ENCODE data around the gene NCLN. TPM values are rescaled to one million over a fixed set of nuclear protein-coding genes. Genes with fewer than 3 reads are reported as not detected.

NCLN gene
- total and polyA plus RNA-seq, 9 of the 15 experiments (the other 6 are each of a cell fraction or from before 2014, with no cell fraction given), result 3.8 to 126 (median 39.6) TPM

GRCh38 chr19:3184847-3185460 lies 776 bp upstream of the NCLN start (continued):
- no peak for TF ChIP-seq CHCHD3 (CRISPR knock-in tag; IDR thresholded peaks at IDR 0.05)
- TF ChIP-seq NFE2 (IDR thresholded peaks at IDR 0.05; ENCODE audit: low read depth), result peak; percentile 83
- no peak for TF ChIP-seq ZNF830 (CRISPR knock-in tag; IDR thresholded peaks at IDR 0.05)
- TF ChIP-seq FOXJ2 (tag; IDR thresholded peaks at IDR 0.05), result peak; percentile 14; the same call in 1 of the 2 replicates
- no peak for TF ChIP-seq FUS (optimal IDR thresholded peaks at IDR 0.05; ENCODE audit: low read depth, low read length)
- TF ChIP-seq NONO (IDR thresholded peaks at IDR 0.05; ENCODE audit: low read depth in 2 of 2, low read length in 1 of 2), result no peak
- TF ChIP-seq, protein P1, sequence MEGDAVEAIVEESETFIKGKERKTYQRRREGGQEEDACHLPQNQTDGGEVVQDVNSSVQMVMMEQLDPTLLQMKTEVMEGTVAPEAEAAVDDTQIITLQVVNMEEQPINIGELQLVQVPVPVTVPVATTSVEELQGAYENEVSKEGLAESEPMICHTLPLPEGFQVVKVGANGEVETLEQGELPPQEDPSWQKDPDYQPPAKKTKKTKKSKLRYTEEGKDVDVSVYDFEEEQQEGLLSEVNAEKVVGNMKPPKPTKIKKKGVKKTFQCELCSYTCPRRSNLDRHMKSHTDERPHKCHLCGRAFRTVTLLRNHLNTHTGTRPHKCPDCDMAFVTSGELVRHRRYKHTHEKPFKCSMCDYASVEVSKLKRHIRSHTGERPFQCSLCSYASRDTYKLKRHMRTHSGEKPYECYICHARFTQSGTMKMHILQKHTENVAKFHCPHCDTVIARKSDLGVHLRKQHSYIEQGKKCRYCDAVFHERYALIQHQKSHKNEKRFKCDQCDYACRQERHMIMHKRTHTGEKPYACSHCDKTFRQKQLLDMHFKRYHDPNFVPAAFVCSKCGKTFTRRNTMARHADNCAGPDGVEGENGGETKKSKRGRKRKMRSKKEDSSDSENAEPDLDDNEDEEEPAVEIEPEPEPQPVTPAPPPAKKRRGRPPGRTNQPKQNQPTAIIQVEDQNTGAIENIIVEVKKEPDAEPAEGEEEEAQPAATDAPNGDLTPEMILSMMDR (IDR thresholded peaks at IDR 0.05 in 2 of 3, conservative IDR thresholded peaks at IDR 0.05 in 1 of 3; ENCODE audit: insufficient read depth in 2 of 3, low read depth in 1 of 3, low read length in 3 of 3), result no peak
- TF ChIP-seq SMARCA5 (IDR thresholded peaks at IDR 0.05), result peak; percentile 80
- TF ChIP-seq NFYB (IDR thresholded peaks at IDR 0.05; ENCODE audit: extremely low read depth, insufficient read length), result no peak
- no peak for TF ChIP-seq CC2D1A (IDR thresholded peaks at IDR 0.05)
- TF ChIP-seq SREBF2 (CRISPR knock-in tag; IDR thresholded peaks at IDR 0.05), result no peak
- TF ChIP-seq SAFB (IDR thresholded peaks at IDR 0.05; ENCODE audit: borderline replicate concordance, low read depth, low read length), result no peak
- TF ChIP-seq, protein P2, sequence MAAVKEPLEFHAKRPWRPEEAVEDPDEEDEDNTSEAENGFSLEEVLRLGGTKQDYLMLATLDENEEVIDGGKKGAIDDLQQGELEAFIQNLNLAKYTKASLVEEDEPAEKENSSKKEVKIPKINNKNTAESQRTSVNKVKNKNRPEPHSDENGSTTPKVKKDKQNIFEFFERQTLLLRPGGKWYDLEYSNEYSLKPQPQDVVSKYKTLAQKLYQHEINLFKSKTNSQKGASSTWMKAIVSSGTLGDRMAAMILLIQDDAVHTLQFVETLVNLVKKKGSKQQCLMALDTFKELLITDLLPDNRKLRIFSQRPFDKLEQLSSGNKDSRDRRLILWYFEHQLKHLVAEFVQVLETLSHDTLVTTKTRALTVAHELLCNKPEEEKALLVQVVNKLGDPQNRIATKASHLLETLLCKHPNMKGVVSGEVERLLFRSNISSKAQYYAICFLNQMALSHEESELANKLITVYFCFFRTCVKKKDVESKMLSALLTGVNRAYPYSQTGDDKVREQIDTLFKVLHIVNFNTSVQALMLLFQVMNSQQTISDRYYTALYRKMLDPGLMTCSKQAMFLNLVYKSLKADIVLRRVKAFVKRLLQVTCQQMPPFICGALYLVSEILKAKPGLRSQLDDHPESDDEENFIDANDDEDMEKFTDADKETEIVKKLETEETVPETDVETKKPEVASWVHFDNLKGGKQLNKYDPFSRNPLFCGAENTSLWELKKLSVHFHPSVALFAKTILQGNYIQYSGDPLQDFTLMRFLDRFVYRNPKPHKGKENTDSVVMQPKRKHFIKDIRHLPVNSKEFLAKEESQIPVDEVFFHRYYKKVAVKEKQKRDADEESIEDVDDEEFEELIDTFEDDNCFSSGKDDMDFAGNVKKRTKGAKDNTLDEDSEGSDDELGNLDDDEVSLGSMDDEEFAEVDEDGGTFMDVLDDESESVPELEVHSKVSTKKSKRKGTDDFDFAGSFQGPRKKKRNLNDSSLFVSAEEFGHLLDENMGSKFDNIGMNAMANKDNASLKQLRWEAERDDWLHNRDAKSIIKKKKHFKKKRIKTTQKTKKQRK (IDR thresholded peaks at IDR 0.05; ENCODE audit: borderline replicate concordance, low read depth, low read length), result no peak
- TF ChIP-seq RFX7 (CRISPR knock-in tag; IDR thresholded peaks at IDR 0.05), result no peak
- no peak for TF ChIP-seq ZNF217 (CRISPR knock-in tag; IDR thresholded peaks at IDR 0.05)
- TF ChIP-seq KDM1A (IDR thresholded peaks at IDR 0.05), result peak; percentile 70 to 91
- no peak for TF ChIP-seq ATF1 (CRISPR knock-in tag; IDR thresholded peaks at IDR 0.05)
- TF ChIP-seq ATF1 (tag; IDR thresholded peaks at IDR 0.05), result no peak
- TF ChIP-seq TCFL5 (CRISPR knock-in tag; conservative IDR thresholded peaks at IDR 0.05), result no peak
- no peak for TF ChIP-seq ZNF785 (CRISPR knock-in tag; IDR thresholded peaks at IDR 0.05)
- TF ChIP-seq ZNF395 (CRISPR knock-in tag; IDR thresholded peaks at IDR 0.05), result no peak; the same call in 1 of the 2 replicates
- TF ChIP-seq PCBP1 (IDR thresholded peaks at IDR 0.05; ENCODE audit: low read depth, low read length, poor library complexity, severe bottlenecking), result no peak
- TF ChIP-seq KDM2B (CRISPR knock-in tag; IDR thresholded peaks at IDR 0.05), result no peak
- peak; percentile 87 for TF ChIP-seq ZNF316 (IDR thresholded peaks at IDR 0.05)
- no peak for TF ChIP-seq TCF7 (IDR thresholded peaks at IDR 0.05; ENCODE audit: borderline replicate concordance)
- no peak for TF ChIP-seq ZFP30 (CRISPR knock-in tag; IDR thresholded peaks at IDR 0.05; ENCODE audit: borderline replicate concordance)
